OCI-LY3 (cell line): ENCODE results near the gene ASCC2.

ENCODE experiments used
- EZH2phosphoT487 ChIP-seq: fragments of 200-600 bp; shearing (Covaris generic); IDR thresholded peaks from 2 replicates; pipeline ENCODE4 v1.6.1; 2018; ENCODE audit warnings: antibody characterized with exemption, mixed run types, low read depth
- TF ChIP-seq, protein P1 (sequence below): fragments of 200-600, 300-600 bp; sonication (generic); IDR thresholded peaks from 2 replicates; pipeline ENCODE4 v1.5.1; 2014; ENCODE audit warnings: antibody characterized with exemption, low read length, low read depth

DNA sequence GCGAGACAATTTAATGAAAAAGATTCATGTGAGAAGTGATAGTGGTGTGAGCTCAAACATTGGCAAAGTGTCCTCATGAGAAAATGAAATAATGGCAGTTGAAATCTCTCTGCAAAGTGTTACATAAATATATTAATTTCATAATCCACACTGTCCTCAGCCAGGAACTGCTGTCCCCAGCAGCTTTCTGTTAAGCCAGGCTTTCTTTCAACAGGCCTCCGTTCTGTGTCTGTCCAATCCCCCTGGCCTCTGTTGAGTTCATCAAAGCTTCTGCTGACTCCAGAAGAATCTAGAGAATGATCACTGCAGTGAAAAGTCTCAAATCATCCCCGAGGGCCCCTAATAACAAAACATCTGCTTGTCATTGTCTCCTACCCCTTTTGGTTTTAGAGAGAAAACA, 10.0 kb upstream of the ASCC2 start:
- TF ChIP-seq, protein P1, sequence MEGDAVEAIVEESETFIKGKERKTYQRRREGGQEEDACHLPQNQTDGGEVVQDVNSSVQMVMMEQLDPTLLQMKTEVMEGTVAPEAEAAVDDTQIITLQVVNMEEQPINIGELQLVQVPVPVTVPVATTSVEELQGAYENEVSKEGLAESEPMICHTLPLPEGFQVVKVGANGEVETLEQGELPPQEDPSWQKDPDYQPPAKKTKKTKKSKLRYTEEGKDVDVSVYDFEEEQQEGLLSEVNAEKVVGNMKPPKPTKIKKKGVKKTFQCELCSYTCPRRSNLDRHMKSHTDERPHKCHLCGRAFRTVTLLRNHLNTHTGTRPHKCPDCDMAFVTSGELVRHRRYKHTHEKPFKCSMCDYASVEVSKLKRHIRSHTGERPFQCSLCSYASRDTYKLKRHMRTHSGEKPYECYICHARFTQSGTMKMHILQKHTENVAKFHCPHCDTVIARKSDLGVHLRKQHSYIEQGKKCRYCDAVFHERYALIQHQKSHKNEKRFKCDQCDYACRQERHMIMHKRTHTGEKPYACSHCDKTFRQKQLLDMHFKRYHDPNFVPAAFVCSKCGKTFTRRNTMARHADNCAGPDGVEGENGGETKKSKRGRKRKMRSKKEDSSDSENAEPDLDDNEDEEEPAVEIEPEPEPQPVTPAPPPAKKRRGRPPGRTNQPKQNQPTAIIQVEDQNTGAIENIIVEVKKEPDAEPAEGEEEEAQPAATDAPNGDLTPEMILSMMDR: no peak
- no peak for TF ChIP-seq EZH2phosphoT487
